ENCODE results near the gene ZSCAN20. TPM values are rescaled to one million over a fixed set of nuclear protein-coding genes. Genes with fewer than 3 reads are reported as not detected.

ZSCAN20 gene
- total and polyA plus RNA-seq, 2 experiments from 2014 or later = 0.91 to 4.9 TPM

- no peak for TF ChIP-seq ZNF462 (CRISPR knock-in tag; IDR thresholded peaks at IDR 0.05)
- no peak for TF ChIP-seq REST (IDR thresholded peaks at IDR 0.05; ENCODE audit: unreplicated experiment)
These were observed 10.0 kb downstream of the ZSCAN20 start (continued) for GRCh38 chr1:33482412-33482811.

GRCh38 chr1:33488624-33489023 is 16.2 kb downstream of the ZSCAN20 start:
- no peaks in the 10 kb centered on the region for H3K9me2 ChIP-seq (ENCODE audit: insufficient read depth)
- H2AFZ ChIP-seq = no peak overlapping the region
- no peaks in the 10 kb centered on the region for H4K20me1 ChIP-seq (replicated peaks; ENCODE audit: insufficient read depth)
- Mint-ChIP-seq H3K27ac (no peak overlapping the region), H3K36me3 (ENCODE audit: low read depth) (peaks cover 40% of the 10 kb centered on the region), H3K4me3 (no peak overlapping the region), H3K9me3 (peaks cover 23% of the 10 kb centered on the region), H3K27me3 (ENCODE audit: insufficient read depth, low read depth, poor library complexity) (peaks cover 2% of the 10 kb centered on the region), H3K4me1 (no peaks in the 10 kb centered on the region)
- H3K27me3 ChIP-seq (ENCODE audit: insufficient read depth) = no peaks in the 10 kb centered on the region
- H3K79me2 ChIP-seq (replicated peaks; ENCODE audit: insufficient read depth) = no peaks in the 10 kb centered on the region
- DNase-seq (ENCODE audit: low spot score) = no peak
- ATAC-seq = no peak
- H3K4me1 ChIP-seq (ENCODE audit: insufficient read depth) = no peaks in the 10 kb centered on the region
- peaks cover 3% of the 10 kb centered on the region for H3K36me3 ChIP-seq (ENCODE audit: insufficient read depth)
- H3K4me2 ChIP-seq = no peak overlapping the region
- no peak overlapping the region for H3K4me3 ChIP-seq
- no peaks in the 10 kb centered on the region for H3F3A ChIP-seq (replicated peaks; ENCODE audit: low read depth)
- no peak overlapping the region for H3K27ac ChIP-seq (ENCODE audit: low read depth)
- no peak for TF ChIP-seq JUNB (IDR thresholded peaks at IDR 0.05; ENCODE audit: unreplicated experiment)
- no peak for TF ChIP-seq EZH2phosphoT487 (IDR thresholded peaks at IDR 0.05; ENCODE audit: unreplicated experiment)
- TF ChIP-seq POLR2AphosphoS5 (IDR thresholded peaks at IDR 0.05; ENCODE audit: low read depth) = no peak
- TF ChIP-seq ZNF462 (CRISPR knock-in tag; IDR thresholded peaks at IDR 0.05) = no peak

All from GM23338 (cell line).